Osteoblast (primary cell): ENCODE data around the gene RAP1B. TPM values are rescaled to one million over a fixed set of nuclear protein-coding genes. Genes with fewer than 3 reads are reported as not detected.

Experiments
- DNase-seq: peaks from one replicate; pipeline ENCODE4 v3.0.0; 2011; ENCODE audit warnings: low spot score, mixed read lengths; ENCODE audit not compliant: insufficient read length; ENCODE audit errors: missing footprints
- H2AFZ ChIP-seq: 2 replicates; pipeline ENCODE4 v1.6.0; 2011; ENCODE audit warnings: mild to moderate bottlenecking, low read length
- H3K27ac ChIP-seq: 2 replicates; pipeline ENCODE4 v1.5.1; 2011; ENCODE audit warnings: mild to moderate bottlenecking, low read depth, low read length, moderate library complexity
- H3K27me3 ChIP-seq: 2 replicates; pipeline ENCODE4 v1.6.0; 2012; ENCODE audit warnings: mild to moderate bottlenecking, control low read depth, inconsistent platforms, low read length, moderate library complexity; ENCODE audit not compliant: insufficient read depth
- H3K36me3 ChIP-seq: 2 replicates; pipeline ENCODE4 v1.5.1; 2011; ENCODE audit warnings: mild to moderate bottlenecking, low read length, control low read depth, moderate library complexity; ENCODE audit not compliant: insufficient read depth
- H3K4me1 ChIP-seq: 2 replicates; pipeline ENCODE4 v1.5.1; 2011; ENCODE audit warnings: mild to moderate bottlenecking, low read length, control low read depth, moderate library complexity; ENCODE audit not compliant: insufficient read depth
- H3K4me2 ChIP-seq: 2 replicates; pipeline ENCODE4 v1.6.0; 2011; ENCODE audit warnings: mild to moderate bottlenecking, low read length; ENCODE audit not compliant: insufficient read depth
- H3K4me3 ChIP-seq: fragments of 200-600 bp; sonication (generic); 3 replicates; pipeline ENCODE4 v1.5.1; 2012; ENCODE audit warnings: mild to moderate bottlenecking, low read length, inconsistent platforms; ENCODE audit not compliant: insufficient read depth
- H3K79me2 ChIP-seq: 2 replicates; pipeline ENCODE4 v1.6.0; 2012; ENCODE audit warnings: mild to moderate bottlenecking, low read length, control low read depth, inconsistent platforms; ENCODE audit not compliant: insufficient read depth
- H3K9me3 ChIP-seq: 2 replicates; pipeline ENCODE4 v1.5.1; 2011; ENCODE audit warnings: low read depth, low read length, control low read depth
- H4K20me1 ChIP-seq: 2 replicates; pipeline ENCODE4 v1.6.0; 2012; ENCODE audit warnings: mild to moderate bottlenecking, low read length, control low read depth; ENCODE audit not compliant: insufficient read depth
- CTCF ChIP-seq: IDR thresholded peaks from 2 replicates; pipeline ENCODE4 v1.5.1; 2011; ENCODE audit warnings: mild to moderate bottlenecking, low read depth, low read length, moderate library complexity; ENCODE audit errors: extremely low read depth
- total RNA-seq: library from RNA; depleted of rRNA; stranded (reverse); fragments of >200 nt; gene quantifications from 2 replicates; pipeline ENCODE4 v1.2.3, GENCODE V29; 2012

RAP1B gene
- total RNA-seq, 1 donor: 243 TPM

GRCh38 chr12:68686262-68686594 is 75.5 kb downstream of the RAP1B start:
- peak overlapping the region; percentile 93 for H2AFZ ChIP-seq
- peaks cover 27% of the 10 kb centered on the region for H3K79me2 ChIP-seq
- peak overlapping the region; percentile 92 for H3K4me2 ChIP-seq
- H3K36me3 ChIP-seq: peaks cover 9% of the 10 kb centered on the region
- no peaks in the 10 kb centered on the region for H4K20me1 ChIP-seq
- H3K27ac ChIP-seq: peak overlapping the region; percentile 84
- no peak for TF ChIP-seq CTCF
- H3K27me3 ChIP-seq: no peaks in the 10 kb centered on the region
- peaks cover 13% of the 10 kb centered on the region for H3K4me1 ChIP-seq
- no peak for DNase-seq
- H3K9me3 ChIP-seq: no peaks in the 10 kb centered on the region
- peak overlapping the region; percentile 88 for H3K4me3 ChIP-seq

GRCh38 chr12:68686595-68687521 is 76.2 kb downstream of the RAP1B start, which contains the start of gene NUP107:
Gene NUP107 (plus strand): TSS chr12:68686978. CDS start chr12:68687066, 88 bp downstream.
- H4K20me1 ChIP-seq: no peaks in the 10 kb centered on the region
- peak within 1 kb of the TSS; percentile 84 for H3K27ac ChIP-seq
- no peaks in the 10 kb centered on the region for H3K9me3 ChIP-seq
- no peaks in the 10 kb centered on the region for H3K27me3 ChIP-seq
- H3K4me1 ChIP-seq: peaks cover 13% of the 10 kb centered on the region
- H3K4me2 ChIP-seq: peak within 1 kb of the TSS; percentile 92
- H3K4me3 ChIP-seq: peak within 1 kb of the TSS; percentile 88
- peak within 1 kb of the TSS; percentile 93 for H2AFZ ChIP-seq
- peaks cover 27% of the 10 kb centered on the region for H3K79me2 ChIP-seq
- peak; percentile 94 for DNase-seq
- peaks cover 9% of the 10 kb centered on the region for H3K36me3 ChIP-seq
- TF ChIP-seq CTCF: peak; percentile 29

GRCh38 chr12:68695454-68695853 is 84.8 kb downstream of the RAP1B start:
- H3K4me3 ChIP-seq: no peak overlapping the region
- H3K9me3 ChIP-seq: no peaks in the 10 kb centered on the region
- no peak for DNase-seq
- H3K4me2 ChIP-seq: no peak overlapping the region
- peaks cover 52% of the 10 kb centered on the region for H3K36me3 ChIP-seq
- no peak for TF ChIP-seq CTCF
- no peaks in the 10 kb centered on the region for H3K27me3 ChIP-seq
- H2AFZ ChIP-seq: no peak overlapping the region
- no peaks in the 10 kb centered on the region for H4K20me1 ChIP-seq
- no peaks in the 10 kb centered on the region for H3K4me1 ChIP-seq
- no peak overlapping the region for H3K27ac ChIP-seq
- no peaks in the 10 kb centered on the region for H3K79me2 ChIP-seq

- Histone ChIP-seq H4K20me1 (no peaks in the 10 kb centered on the region), H3K4me3 (no peak overlapping the region), H3K27me3 (no peaks in the 10 kb centered on the region), H3K79me2 (no peaks in the 10 kb centered on the region), H3K9me3 (no peaks in the 10 kb centered on the region), H3K27ac (no peak overlapping the region), H3K4me2 (no peak overlapping the region), H3K36me3 (peaks cover 55% of the 10 kb centered on the region), H3K4me1 (no peaks in the 10 kb centered on the region), H2AFZ (no peak overlapping the region)
- DNase-seq: no peak
- no peak for TF ChIP-seq CTCF
Measured at GRCh38 chr12:68699486-68699885, 88.8 kb downstream of the RAP1B start.
